Glomerular endothelial cell (primary cell): ENCODE data around the gene RSAD2. TPM values are rescaled to one million over a fixed set of nuclear protein-coding genes. Genes with fewer than 3 reads are reported as not detected.
"Not testable (repeated sequence)": the region's sequence is repeated elsewhere in the genome, so short reads cannot be mapped to it uniquely, and the experiment has no call there.

Experiments
- DNase-seq: peaks from one replicate; pipeline ENCODE4 v3.0.0-alpha.2; 2011; ENCODE audit warnings: low read depth, low spot score; ENCODE audit errors: extremely low read depth
- total RNA-seq: library from RNA; depleted of rRNA; stranded (reverse); fragments of >200 nt; gene quantifications from 2 replicates; pipeline ENCODE4 v1.2.3, GENCODE V29; 2015

Gene RSAD2
- total RNA-seq, 1 donor from 2014 or later, result 12.7 TPM

DNA sequence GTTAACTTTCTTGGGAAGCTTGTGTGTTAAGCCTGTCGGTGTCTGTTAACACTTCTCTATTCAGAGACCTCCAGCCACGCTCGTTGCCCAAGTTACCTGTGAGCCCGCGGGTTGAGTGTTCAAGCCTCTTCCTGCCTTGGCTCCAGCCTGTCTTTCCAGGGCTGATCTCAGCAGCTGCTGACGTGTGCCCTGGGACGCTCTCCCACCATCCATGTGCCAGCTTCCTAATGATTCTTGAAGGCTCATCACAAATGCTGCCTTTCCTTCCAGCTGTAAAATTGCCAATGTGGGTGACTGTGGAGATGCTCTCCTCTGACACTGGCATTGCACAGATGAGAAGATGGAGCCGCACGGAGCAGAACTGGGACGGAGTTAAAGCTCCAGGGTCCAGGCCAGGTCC is 45.7 kb downstream of the RSAD2 start:
- no peak for DNase-seq

DNA sequence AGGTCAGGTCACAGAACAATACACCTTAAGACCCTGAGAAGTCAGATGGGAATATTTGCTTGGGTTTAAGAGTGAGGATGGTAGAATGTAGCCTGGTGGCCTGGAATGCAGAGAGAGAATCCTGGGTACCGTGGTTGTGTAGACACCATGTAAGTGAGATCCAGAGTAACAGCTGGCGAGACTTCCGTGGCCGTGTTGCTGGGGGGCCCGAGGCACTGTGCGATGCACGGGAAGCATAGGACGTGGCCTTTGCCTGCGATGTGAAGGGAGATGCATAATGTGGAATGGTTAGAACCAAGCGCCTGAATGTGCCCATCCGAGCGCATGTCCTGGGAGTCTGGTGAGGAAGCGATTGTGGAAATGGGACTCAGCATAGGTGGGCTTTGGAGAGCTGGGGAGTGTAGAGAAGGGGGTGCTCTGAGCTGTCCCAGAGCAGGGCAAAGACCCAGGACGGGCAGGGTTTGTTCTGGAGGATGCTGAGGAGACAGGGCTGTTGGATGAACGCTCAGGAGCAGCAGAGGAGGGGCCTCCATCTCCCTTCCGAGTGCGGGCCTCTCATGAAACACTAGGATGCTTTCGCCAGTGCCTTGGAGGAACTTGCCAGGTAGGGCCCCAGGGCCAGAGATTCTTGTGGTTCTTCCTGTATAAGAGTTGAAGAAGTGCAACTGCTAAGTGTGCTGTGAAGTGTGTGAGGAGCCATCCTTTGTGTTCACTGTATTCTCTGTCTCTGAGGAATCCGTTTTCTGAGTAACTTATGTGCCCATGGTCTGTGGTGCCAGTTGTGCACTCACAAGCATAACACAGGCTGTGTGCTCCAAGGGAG is 46.7 kb downstream of the RSAD2 start:
- no peak for DNase-seq

DNA sequence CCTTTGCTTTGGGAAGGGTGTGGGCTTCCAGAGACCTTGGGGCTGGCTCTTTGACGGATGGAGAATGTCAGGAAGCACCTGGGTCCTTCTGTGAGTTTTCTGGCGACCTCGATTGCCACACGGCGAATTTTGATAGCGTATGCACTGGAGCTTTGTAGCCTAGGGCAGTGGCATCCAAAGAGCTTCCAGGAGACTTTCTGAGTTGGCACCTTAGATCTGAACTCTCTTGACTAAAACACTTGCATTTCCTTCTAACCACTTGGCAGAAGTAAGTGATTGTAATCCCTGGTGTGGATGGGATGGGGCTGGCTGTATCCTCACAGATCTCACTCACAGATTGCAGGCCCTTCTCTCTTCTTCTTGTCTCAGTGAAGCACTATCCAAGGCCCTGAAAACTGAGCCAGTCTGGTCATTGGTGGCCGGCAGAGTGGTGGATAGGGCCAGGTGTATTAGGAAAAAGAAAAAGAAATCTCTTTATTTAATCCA is 47.4 kb downstream of the RSAD2 start:
- DNase-seq, result no peak

DNA sequence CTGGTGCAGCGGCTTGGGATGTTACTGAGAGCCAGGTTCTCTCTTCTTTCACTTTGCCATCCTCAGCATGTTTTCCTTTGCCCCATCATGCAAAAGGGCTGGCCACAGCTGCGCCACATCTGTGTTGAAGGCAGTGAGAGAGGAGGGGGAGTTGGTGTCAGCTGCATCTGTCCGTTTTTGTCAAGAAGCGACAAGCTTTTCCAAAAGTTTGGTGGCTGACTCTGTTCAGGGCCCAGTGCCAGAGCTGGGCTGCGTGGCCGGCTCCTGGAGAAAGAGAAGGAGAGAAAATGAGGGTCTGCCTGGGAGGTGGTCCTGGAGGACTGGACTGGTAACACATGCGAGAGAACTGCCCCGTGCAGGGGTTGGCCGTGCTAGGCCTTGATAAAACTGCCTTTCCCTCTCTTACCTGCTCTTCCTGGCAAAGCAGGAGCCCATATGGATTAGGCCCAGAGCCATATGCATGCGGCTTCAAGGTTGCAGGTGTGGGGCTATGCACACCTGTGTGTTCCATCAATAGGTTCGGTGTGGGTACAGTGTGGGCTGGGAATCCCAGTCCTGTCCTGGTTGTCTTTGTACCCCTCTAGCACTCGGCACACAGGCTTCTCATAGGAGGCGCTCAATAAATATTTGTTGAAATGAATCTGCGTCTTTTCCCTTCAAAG is 48.6 kb downstream of the RSAD2 start:
- no peak for DNase-seq

DNA sequence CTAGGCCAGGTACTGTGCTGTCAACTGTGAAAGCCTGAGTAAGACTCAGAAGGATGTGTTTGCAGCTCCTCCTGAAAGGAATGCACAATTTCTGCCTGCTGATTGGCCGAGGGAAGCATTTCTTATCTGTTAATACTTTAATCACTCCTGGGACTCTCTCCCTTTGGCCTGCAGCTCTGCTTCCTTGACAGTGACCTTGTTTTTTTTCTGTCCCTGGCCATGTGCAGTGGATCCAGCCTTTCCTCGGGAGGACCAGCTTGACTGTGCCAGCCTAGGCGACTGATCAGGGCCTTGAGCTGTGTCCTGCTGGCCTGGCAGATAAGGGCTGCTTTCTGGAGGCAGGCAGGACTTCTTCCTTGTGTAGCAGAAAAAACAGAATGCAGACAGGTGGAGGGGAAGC is 49.6 kb downstream of the RSAD2 start:
- DNase-seq, result no peak

DNA sequence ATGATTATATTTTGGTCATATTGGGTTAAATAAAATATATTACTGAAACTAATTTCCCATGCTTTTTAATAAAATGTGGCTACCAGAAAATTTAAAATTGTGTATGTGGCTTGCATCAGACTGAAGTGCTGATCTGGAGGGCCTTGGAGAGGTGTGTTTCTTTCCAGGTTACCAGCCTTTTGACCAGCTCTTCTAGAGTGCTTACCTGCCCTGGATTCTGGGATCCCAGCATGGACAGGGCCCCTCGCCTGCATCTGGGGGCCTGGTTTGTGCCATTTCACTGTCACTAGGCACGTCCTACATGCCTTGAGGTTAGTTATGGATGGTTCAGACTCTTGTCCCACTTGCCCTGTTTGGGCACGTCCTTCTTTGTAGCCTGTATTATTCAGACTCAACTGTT is 50.2 kb downstream of the RSAD2 start:
- no peak for DNase-seq

DNA sequence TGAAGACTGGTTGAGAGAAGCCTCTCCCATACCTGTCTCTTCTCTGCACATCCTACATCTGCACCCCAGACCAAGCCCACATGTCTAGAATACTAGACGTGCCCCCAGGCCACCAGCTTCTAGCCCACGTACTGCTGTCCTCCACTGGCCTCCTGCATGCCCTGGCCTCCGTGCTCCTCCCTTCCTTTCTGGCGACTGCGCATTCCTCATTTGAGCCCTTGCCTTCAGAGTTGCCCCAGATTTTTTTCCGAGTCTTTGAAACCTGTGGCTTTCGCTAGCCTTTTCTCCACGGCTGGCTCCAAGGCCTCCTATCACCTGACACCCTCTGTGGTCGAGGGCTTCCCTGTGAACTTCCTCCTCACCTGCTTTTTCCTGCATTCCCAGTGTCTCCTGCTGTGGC is 50.9 kb downstream of the RSAD2 start:
- DNase-seq, result no peak

DNA sequence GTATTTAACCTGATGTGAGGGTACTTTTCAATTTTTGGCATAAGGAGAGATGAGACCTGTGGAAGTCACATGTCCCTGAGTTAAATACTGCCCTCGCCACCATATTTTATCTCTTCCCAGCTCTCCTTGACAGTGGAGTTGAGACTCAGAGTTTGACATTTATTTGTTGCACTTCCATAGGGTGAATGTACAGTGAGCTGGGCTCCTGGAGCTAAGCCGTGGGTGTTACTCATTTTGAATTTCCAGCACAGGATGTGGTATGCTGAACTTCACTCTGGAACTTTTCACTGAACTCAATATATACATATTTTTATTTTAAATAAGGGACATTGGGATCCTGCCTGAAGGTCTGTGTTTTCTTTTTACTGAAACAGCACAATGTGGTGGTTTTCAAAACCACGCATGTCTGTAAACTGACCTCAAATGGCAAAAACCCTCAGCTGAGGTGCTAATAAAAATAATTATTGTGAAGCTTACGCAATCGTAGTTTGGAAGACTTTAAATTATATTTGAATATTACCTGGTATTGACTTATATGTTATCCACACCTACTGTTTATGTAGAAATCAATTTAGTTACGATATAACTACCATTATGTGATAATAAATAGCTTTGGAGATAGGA is 51.7 kb downstream of the RSAD2 start:
- no peak for DNase-seq

DNA sequence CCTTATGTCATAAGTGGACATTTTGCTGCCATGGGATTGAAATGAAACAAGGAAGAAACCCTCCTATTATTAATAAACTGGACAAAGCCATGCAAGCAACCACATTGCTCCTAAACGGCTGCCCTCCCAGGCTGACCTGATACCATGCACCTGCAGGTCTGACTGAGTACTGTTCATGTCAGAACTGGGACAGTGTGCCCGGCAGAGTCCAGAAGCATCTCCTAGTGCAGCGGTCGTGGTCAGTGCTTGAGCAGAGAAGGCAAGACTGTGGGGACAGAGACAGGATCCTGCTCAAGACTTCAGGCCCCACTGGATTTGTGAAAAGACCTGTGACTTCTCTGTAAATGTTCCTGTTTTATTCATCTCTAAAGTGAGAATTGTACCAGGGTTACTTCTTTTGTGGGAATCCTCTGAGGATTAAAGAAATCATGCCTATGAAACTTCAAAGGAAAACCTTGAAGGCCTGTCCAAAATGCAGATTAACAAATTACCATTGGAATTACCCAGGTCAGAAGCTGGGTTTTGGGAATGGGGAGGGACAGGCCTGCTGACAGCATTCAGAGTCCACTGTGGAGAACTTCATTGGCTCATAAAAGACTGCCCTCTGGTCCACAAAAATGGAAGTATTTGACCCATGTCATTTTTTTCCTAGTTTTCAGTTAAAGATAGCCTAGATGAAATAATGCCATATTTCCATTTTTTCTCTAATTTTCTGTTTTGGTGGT is 53.5 kb downstream of the RSAD2 start:
- no peak for DNase-seq

DNA sequence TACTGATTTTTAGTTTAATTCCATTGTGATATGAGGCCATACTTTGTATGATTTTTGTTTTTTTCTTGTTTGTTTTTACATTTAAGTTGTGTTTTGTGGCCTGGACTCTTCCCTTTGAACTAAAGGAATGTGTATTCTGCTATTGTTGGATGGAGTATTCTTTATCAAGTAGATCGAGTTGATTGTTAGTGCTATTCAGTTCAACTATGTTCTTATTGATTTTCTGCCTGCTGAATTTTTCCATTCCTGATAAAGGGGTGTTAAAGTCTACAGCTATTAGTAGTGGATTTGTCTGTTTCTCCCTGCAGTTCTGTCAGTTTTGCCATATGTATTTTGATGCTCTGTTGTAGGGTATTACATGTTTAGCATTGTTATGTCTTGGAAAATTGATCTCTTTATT is 54.2 kb downstream of the RSAD2 start:
- DNase-seq, result no peak

DNA sequence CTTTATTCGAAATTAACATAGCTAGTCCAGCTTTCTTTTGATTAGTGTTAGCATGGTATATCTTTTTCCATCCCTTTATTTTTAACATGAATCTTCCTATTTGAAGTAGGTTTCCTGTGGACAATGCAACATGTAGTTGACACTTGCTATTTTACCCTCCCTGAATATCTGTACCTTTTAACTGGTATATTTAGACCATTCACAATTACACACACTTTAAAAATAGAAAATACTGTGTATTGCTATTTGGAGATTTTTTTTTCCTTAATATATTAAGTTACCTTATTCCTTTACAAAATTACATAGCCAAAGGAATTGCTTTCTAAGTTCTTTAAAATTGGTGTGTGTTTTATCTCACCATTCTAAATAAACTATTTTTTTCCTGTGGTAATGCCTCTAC is 54.6 kb downstream of the RSAD2 start:
- no peak for DNase-seq

DNA sequence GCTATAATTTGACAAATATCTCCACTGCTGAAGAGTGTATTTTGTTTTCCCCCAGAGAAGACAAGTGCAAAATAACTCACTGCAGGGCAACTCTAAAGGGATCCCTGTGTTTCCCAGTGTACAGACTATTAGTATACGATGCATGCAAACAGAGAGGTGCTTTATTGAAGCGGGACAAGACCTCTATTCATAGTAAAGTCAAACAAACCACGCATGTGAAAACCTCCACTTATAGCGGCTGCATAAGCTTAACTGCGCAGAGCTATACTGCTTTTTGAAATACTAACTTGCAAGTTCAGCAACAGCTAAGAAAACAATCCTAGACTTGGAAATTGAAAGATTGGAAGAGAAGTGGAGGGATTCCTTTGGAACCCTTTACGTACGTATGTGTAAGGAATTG is 55.3 kb downstream of the RSAD2 start:
- DNase-seq, result no peak

DNA sequence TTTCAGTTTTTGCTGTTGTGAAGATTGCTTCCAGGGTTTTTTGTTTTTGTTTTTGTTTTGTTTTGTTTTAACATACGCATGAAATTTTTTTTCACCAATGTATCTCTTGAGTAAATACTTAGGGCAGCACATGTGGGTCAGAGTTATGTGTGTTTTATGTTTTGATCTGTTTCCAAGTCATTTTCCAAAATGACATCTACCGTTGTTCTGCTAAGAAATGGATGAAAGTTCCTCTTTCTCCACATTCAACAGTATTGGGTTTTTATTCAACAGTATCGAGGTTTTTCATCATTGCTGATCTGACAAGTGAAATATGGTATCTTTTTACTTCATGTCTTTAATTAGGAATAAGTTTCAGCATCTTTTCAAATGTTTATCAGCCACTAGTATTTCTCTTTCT is 56.3 kb downstream of the RSAD2 start:
- DNase-seq, result no peak

DNA sequence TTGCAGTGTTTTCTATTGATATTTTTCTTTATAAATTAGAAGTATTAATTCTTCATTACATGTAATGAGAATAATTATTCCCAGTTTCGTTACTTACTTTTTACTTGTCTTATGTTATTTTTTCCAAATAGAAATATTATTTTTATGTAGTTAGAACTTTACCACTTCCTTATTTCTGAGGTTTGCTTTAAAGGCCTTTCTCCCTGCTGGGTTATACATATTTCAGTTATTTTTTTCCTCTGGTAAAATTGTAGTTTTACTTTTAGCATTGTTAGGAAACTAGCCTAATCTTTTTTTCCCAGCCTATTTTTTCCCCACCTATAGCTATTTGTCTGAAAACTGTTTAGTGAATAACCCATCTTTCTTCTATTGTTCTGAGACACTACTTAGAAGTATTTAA is 56.8 kb downstream of the RSAD2 start:
- DNase-seq, result no peak

DNA sequence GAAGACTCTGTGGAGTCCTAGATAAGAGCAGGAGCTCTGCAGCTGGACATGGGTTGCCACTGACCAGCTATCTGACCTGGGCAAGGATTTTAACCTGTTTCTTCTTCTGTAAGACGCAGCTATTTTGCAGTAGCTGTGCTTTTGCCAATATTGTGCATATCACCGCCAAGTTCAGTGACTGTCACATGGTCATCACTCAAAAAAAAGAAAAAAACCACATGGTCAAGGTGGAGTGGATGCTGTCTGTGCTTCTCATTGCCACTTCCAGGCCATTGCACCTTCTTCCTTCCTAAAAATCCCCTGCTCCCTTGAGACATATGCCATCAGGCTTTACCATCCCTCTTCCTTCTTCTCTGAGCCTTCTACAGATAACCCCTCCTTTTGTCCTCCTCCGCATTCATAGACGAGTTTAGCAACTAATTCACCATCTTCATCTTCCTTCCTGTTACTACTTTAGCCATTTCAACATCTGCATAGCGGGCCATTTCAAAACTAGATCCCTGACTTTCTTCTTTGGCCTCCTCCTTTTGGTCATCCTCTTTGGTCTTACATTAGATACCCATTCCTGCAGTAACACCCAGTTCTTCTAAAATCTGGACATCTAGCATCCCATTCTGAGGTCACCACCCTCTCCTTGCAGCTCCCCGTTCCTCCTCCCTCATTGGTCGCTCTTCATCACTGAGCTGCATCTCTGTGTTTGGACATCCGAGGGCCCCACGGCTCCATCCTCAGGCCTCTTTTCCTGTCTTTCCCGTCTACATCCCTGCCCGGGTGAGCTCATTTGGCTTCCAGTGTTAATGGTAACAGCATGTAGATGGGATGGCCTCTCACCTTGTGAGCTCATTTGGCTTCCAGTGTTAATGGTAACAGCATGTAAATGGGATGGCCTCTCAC is 57.4 kb downstream of the RSAD2 start:
- DNase-seq, result no peak

DNA sequence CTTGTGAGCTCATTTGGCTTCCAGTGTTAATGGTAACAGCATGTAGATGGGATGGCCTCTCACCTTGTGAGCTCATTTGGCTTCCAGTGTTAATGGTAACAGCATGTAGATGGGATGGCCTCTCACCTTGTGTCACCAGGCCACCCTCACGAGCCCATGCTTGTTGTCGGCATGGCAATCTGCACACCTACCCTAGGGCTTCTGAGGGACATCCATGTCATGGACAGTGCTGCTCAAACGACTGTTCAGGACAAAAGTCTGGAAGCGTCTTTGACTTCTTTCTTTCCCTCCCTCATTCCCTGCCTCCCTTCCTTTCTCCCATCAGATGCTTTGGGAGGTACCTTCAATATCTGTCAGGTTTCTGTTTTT is 58.1 kb downstream of the RSAD2 start:
- not testable (repeated sequence) for DNase-seq

DNA sequence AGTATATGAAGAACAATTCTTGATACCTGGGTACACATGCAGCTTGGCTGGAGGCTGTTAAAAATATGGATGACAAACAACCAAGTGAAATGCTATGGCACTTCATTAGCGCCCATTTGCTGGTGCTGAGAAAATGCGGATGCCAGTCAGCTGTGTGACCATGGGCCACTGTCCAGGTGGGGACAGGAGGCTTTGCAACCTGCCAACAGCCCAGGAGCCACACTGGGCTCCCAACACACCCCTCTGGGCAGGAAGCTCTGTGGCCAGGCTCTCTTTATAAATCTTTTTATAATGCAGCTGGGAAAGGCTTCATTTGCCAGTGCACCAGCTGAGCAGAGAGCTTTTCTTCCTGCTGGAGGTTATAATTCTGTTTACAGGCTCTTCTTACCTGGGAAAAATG is 59.6 kb downstream of the RSAD2 start:
- no peak for DNase-seq

DNA sequence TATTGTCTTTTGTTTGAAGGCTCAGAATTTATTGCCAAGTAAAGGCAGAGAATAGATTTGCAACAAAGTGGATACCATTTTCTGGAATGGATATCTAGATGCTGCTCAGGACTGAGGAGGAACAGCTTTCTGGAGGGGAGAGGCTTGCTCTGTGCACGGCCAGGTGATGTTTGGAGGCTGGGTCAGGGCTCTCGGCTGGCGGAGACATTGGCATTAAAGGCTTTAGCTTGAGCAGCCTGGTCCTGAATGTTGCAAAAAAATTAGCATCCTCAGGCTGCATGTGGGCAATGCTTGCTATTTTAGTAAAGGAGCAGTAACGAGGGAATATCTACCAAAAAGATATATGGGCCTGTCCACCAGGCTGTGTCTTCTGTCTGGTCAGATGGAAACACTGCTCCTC is 60.0 kb downstream of the RSAD2 start:
- no peak for DNase-seq

DNA sequence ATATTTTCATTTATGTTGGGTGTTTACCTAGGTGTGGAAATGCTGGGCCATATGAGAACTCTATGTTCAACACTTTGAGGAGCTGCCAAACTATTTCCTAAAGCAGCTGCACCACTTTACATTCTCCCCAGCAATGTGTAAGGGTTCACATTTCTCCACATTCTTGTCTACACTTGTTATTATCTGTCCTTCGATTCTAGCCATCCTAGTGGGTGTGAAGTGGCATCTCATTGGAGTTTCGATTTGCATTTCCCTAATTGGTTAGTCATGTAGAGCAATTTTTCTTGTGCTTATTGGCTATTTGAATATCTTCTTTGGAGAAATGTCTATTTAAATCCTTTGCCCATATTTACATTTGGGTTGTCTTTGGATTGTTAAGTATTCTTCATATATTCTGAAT is 61.5 kb downstream of the RSAD2 start:
- no peak for DNase-seq

DNA sequence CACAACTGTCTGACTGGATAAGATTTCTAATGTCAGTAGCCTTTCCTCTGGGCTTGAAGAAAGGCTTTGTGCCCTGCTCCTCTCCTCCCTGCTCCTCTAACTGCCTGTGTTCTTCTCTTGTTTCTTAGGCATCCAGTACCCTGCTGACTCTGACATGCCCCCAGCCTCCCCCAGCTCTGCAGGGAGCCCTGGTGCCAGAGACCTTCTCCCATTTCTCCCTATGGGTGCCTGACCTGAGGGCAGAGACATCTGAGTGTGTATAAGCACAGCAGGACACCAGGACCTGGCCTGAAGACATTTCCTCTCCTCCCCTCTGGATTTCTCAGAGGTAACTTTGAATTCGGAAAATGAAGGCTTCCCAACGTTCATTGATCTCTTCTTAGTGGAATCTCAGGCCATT is 63.2 kb downstream of the RSAD2 start:
- no peak for DNase-seq
